Astrocyte (in vitro differentiated cells and primary cell): ENCODE data around the gene ADAMTS6.

ENCODE experiments used
- CTCF ChIP-seq: IDR thresholded peaks from 2 replicates; pipeline ENCODE4 v1.5.1; 2011; ENCODE audit warnings: low read depth, mild to moderate bottlenecking, inconsistent platforms, low read length, moderate library complexity; ENCODE audit not compliant: insufficient read depth
- EZH2 ChIP-seq: IDR thresholded peaks from 2 replicates; pipeline ENCODE4 v1.6.1; 2012; ENCODE audit warnings: mild to moderate bottlenecking, low read length, inconsistent platforms; ENCODE audit not compliant: insufficient read depth

GRCh38 chr5:65121880-65122436, 359.8 kb downstream of the ADAMTS6 start:
- TF ChIP-seq CTCF = no peak
- TF ChIP-seq EZH2 = no peak
